GM12892 (cell line): ENCODE data around the gene CADPS.

Experiments used
- POLR2A ChIP-seq: IDR thresholded peaks from 2 replicates; pipeline ENCODE4 v1.6.1; 2011; ENCODE audit warnings: low read depth, low read length, control low read depth
- POLR2AphosphoS5 ChIP-seq: IDR thresholded peaks from 2 replicates; pipeline ENCODE4 v1.6.1; 2011; ENCODE audit warnings: low read depth, low read length, control low read depth
- TAF1 ChIP-seq: IDR thresholded peaks from 2 replicates; pipeline ENCODE4 v1.6.1; 2011; ENCODE audit warnings: low read depth, mild to moderate bottlenecking, control low read depth, low read length, borderline replicate concordance

- TF ChIP-seq POLR2AphosphoS5 (no peak), TAF1 (no peak), POLR2A (no peak)
Observed at GRCh38 chr3:62550439-62550838, 324.8 kb downstream of the CADPS start.
